NCI-H1048 (cell line): ENCODE data around the gene SIN3B.
A peak's percentile ranks its signal among the peaks of the same experiment; 100 is the strongest.

Source experiments
- DNase-seq: peaks from one replicate; lab custom pipeline; 2025; lab: John Stamatoyannopoulos, UW

The SIN3B gene

GRCh38 chr19:16889366-16889882, 60.2 kb downstream of the SIN3B start:
- no peak for DNase-seq

- no peak for DNase-seq
These were observed 60.8 kb downstream of the SIN3B start for GRCh38 chr19:16889883-16890460.

- no peak for DNase-seq
These were observed 61.4 kb downstream of the SIN3B start for GRCh38 chr19:16890461-16891184.

GRCh38 chr19:16891696-16892382, 62.6 kb downstream of the SIN3B start:
- DNase-seq, result no peak

- no peak for DNase-seq
These were observed 63.2 kb downstream of the SIN3B start for GRCh38 chr19:16892436-16892835.

- DNase-seq, result no peak
These were observed 63.9 kb downstream of the SIN3B start for GRCh38 chr19:16892868-16893685.

GRCh38 chr19:16893686-16893989, 64.4 kb downstream of the SIN3B start:
- no peak for DNase-seq

- no peak for DNase-seq
These were observed 64.9 kb downstream of the SIN3B start for GRCh38 chr19:16894080-16894479.

- no peak for DNase-seq
These were observed 66.4 kb downstream of the SIN3B start for GRCh38 chr19:16895467-16896145.

- DNase-seq, result no peak
These were observed 67.2 kb downstream of the SIN3B start for GRCh38 chr19:16896146-16897028.

- DNase-seq, result peak; percentile 77
These were observed 68.0 kb downstream of the SIN3B start for GRCh38 chr19:16897029-16897855.

- DNase-seq, result no peak
These were observed 68.6 kb downstream of the SIN3B start for GRCh38 chr19:16897856-16898161.

GRCh38 chr19:16898361-16899015, 69.3 kb downstream of the SIN3B start:
- DNase-seq, result no peak

GRCh38 chr19:16899566-16900075, 70.4 kb downstream of the SIN3B start:
- no peak for DNase-seq

GRCh38 chr19:16901491-16902175, 72.4 kb downstream of the SIN3B start:
- DNase-seq, result no peak

GRCh38 chr19:16902545-16902944, 73.3 kb downstream of the SIN3B start:
- DNase-seq, result no peak

- no peak for DNase-seq
These were observed 74.1 kb downstream of the SIN3B start for GRCh38 chr19:16903347-16903746.

GRCh38 chr19:16904599-16904998, 75.4 kb downstream of the SIN3B start:
- DNase-seq, result no peak

GRCh38 chr19:16908759-16909158, 79.6 kb downstream of the SIN3B start:
- DNase-seq, result no peak
